ENCODE data around the gene NCOA5.

Gene NCOA5

GRCh38 chr20:46089417-46090388 lies at the start of gene NCOA5:
TSS of gene NCOA5 (minus strand) at chr20:46089962. CDS start at chr20:46079424, 10,538 bp downstream.
- FAIRE-seq = no peak

- FAIRE-seq = no peak
Measured at GRCh38 chr20:46139266-46139889, 49.6 kb upstream of the NCOA5 start.

- FAIRE-seq = no peak
Measured at GRCh38 chr20:46137816-46138215, 48.1 kb upstream of the NCOA5 start.

- no peak for FAIRE-seq
Measured at GRCh38 chr20:46135856-46136633, 46.3 kb upstream of the NCOA5 start.

- no peak for FAIRE-seq
Measured at GRCh38 chr20:46134716-46135115, 45.0 kb upstream of the NCOA5 start.

- FAIRE-seq = no peak
Measured at GRCh38 chr20:46133886-46134654, 44.3 kb upstream of the NCOA5 start.

- FAIRE-seq = no peak
Measured at GRCh38 chr20:46132705-46133120, 43.0 kb upstream of the NCOA5 start.

GRCh38 chr20:46131396-46131795 lies 41.6 kb upstream of the NCOA5 start:
- no peak for FAIRE-seq

- no peak for FAIRE-seq
Measured at GRCh38 chr20:46130534-46130933, 40.8 kb upstream of the NCOA5 start.

GRCh38 chr20:46129955-46130481 lies 40.3 kb upstream of the NCOA5 start:
- FAIRE-seq = no peak

- no peak for FAIRE-seq
Measured at GRCh38 chr20:46128310-46129151, 38.8 kb upstream of the NCOA5 start.

- no peak for FAIRE-seq
Measured at GRCh38 chr20:46127396-46128010, 37.7 kb upstream of the NCOA5 start.

- FAIRE-seq = no peak
Measured at GRCh38 chr20:46126440-46127056, 36.8 kb upstream of the NCOA5 start.

GRCh38 chr20:46123482-46124245 lies 33.9 kb upstream of the NCOA5 start:
- no peak for FAIRE-seq

GRCh38 chr20:46122516-46123481 lies 33.0 kb upstream of the NCOA5 start:
- FAIRE-seq = no peak

GRCh38 chr20:46122071-46122470 lies 32.3 kb upstream of the NCOA5 start:
- no peak for FAIRE-seq

- FAIRE-seq = no peak
Measured at GRCh38 chr20:46121184-46121930, 31.6 kb upstream of the NCOA5 start.
